Vagina (tissue), 2 donors: ENCODE results near the gene ERBIN.

ENCODE experiments used
- POLR2A ChIP-seq, 2 donors: fragments of 450-650 bp; IDR thresholded peaks; one replicate each; pipeline ENCODE4 v1.6.1; 2017; ENCODE audit warnings: antibody characterized with exemption in 2 of 2, mild to moderate bottlenecking in 2 of 2, moderate library complexity in 2 of 2
- POLR2AphosphoS5 ChIP-seq, 2 donors: sonication (generic); formaldehyde crosslinking; IDR thresholded peaks; one replicate each; pipeline ENCODE4 v1.9.0; 2017; ENCODE audit warnings: antibody characterized with exemption in 2 of 2, mild to moderate bottlenecking in 2 of 2, low read depth in 1 of 2; ENCODE audit not compliant: insufficient read depth in 1 of 2
- TF ChIP-seq, protein P1 (sequence below), 3 experiments: fragments of 450-650 bp in 2 of 3; fragments of 200-600 bp in 1 of 3; sonication (generic) in 1 of 3; IDR thresholded peaks; one replicate each; pipeline ENCODE4 v1.5.1; 2017 to 2019; ENCODE audit warnings: antibody characterized with exemption in 3 of 3, mild to moderate bottlenecking in 2 of 3, moderate library complexity in 2 of 3

DNA sequence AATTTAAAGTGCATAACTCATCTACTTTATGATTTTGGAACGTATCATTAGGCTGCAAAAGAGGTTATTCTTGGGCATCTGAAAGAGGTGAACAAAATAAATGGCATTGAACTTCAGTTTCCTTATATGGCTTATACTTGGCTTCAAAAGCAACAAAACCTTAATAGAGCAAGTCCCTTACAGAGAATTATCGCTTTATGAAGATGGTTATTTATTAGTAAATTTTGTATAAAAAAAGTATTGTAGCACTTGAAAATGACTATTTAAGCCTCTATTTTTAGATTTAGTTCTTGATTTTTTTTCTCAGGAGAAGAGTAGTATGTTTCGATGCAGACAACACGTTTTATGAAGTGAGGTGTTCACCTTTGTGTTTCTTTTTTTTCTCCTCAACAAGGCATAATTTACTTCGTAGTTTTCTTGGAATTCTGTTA lies 2.0 kb downstream of the ERBIN start:
- TF ChIP-seq, protein P1, sequence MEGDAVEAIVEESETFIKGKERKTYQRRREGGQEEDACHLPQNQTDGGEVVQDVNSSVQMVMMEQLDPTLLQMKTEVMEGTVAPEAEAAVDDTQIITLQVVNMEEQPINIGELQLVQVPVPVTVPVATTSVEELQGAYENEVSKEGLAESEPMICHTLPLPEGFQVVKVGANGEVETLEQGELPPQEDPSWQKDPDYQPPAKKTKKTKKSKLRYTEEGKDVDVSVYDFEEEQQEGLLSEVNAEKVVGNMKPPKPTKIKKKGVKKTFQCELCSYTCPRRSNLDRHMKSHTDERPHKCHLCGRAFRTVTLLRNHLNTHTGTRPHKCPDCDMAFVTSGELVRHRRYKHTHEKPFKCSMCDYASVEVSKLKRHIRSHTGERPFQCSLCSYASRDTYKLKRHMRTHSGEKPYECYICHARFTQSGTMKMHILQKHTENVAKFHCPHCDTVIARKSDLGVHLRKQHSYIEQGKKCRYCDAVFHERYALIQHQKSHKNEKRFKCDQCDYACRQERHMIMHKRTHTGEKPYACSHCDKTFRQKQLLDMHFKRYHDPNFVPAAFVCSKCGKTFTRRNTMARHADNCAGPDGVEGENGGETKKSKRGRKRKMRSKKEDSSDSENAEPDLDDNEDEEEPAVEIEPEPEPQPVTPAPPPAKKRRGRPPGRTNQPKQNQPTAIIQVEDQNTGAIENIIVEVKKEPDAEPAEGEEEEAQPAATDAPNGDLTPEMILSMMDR (IDR thresholded peaks at IDR 0.05) = no peak
- no peak for TF ChIP-seq POLR2A (IDR thresholded peaks at IDR 0.05)
- TF ChIP-seq POLR2AphosphoS5 (IDR thresholded peaks at IDR 0.05; ENCODE audit: insufficient read depth in 1 of 2, low read depth in 1 of 2) = no peak
